Pancreas (tissue), 10 donors: ENCODE measurements around the gene GPR39. TPM values are rescaled to one million over a fixed set of nuclear protein-coding genes. Genes with fewer than 3 reads are reported as not detected.

Experiments used
- ATAC-seq, 4 donors: fragments of 200-7000 bp; cut with Tn5 transposase; one replicate each; pipeline versions ENCODE4 v1.8.0 to v1.9.1; 2020; ENCODE audit warnings: mild to moderate bottlenecking in 4 of 4, moderate library complexity in 4 of 4
- DNase-seq, 6 donors: peaks; one replicate each; pipeline ENCODE4 v3.0.0-alpha.2; 2020
- FAIRE-seq: peaks from 2 replicates; lab custom pipeline; 2012; peaks lifted over from hg19 to GRCh38; lab: Jason Lieb, UNC
- H3K27ac ChIP-seq, 4 donors: fragments of 200-600 bp; sonication (generic); 1 replicate in 3 of 4; 2 replicates in 1 of 4; pipeline versions ENCODE4 v1.5.0 to v1.8.0; 2020
- H3K27me3 ChIP-seq, 4 donors: fragments of 200-600 bp; one replicate each; pipeline ENCODE4 v1.8.0; 2021
- H3K36me3 ChIP-seq, 3 donors: fragments of 200-600 bp; sonication (generic) in 1 of 3; one replicate each; pipeline versions ENCODE4 v1.5.0 to v1.8.0; 2020 to 2021
- H3K4me1 ChIP-seq, 3 donors: fragments of 200-600 bp; one replicate each; pipeline ENCODE4 v1.8.0; 2021
- H3K4me3 ChIP-seq, 4 donors: fragments of 200-600 bp; sonication (generic) in 2 of 4; one replicate each; pipeline versions ENCODE4 v1.5.0 to v1.8.0; 2020 to 2021
- H3K9me3 ChIP-seq, 4 donors: fragments of 200-600 bp; one replicate each; pipeline ENCODE4 v1.8.0; 2021
- WGBS, 2 donors: extraction: QIAGEN DNeasy Blood & Tissue Kit; methylation state at CpG; one replicate each; pipeline ENCODE4 v1.1.7; 2013; 5-methylcytosine and 5-hydroxymethylcytosine counted together
- intact Hi-C, 3 donors: fragments of 100-400 bp; cut with DNase I; formaldehyde crosslinking; loops; one replicate each; pipeline versions ENCODE4 v1.11.1 to v1.14.2; 2022
- polyA plus RNA-seq, 2 donors: library from polyadenylated mRNA; stranded (reverse); fragments of 200-250 nt; gene quantifications; one replicate each; pipeline ENCODE4 v1.2.3, GENCODE V29; 2013
- total RNA-seq, 6 donors: library from RNA; stranded (reverse); fragmentation: NEBNext Ultra II Directional in 4 of 6; extraction: Animal tissue kit (Norgen Biotek cat#: 25700) in 4 of 6; gene quantifications; one replicate each; pipeline versions ENCODE4 v1.2.1 to v1.2.4, GENCODE V29; 2021 to 2023
- TF ChIP-seq, protein P1 (sequence below), 4 donors: fragments of 200-600 bp; sonication (generic) in 3 of 4; IDR thresholded peaks; one replicate each; pipeline versions ENCODE4 v1.5.0 to v1.8.0; 2021; ENCODE audit warnings: antibody characterized with exemption in 4 of 4
- donor health status: healthy with polysubstance abuse.
- donor health status: DM: no; HTN: no; CAD: no; lungs with moderate emphysema.
- donor health status: DM: no; HTN: no; CAD: no.
- donor health status: control.
- donor health status: control.
- donor health status: Bipolar disorder and iron deficiency.
- donor health status: DM: yes; HTN: yes; CAD: no.
- donor health status: DM: no; HTN: no; CAD: no.
- donor health status: DM: no; HTN: no; CAD: no.
- donor health status: DM: yes; HTN: yes; CAD: no.

Gene GPR39
- total and polyA plus RNA-seq, 8 donors: 2.3 to 8.1 (median 3.9) TPM

DNA sequence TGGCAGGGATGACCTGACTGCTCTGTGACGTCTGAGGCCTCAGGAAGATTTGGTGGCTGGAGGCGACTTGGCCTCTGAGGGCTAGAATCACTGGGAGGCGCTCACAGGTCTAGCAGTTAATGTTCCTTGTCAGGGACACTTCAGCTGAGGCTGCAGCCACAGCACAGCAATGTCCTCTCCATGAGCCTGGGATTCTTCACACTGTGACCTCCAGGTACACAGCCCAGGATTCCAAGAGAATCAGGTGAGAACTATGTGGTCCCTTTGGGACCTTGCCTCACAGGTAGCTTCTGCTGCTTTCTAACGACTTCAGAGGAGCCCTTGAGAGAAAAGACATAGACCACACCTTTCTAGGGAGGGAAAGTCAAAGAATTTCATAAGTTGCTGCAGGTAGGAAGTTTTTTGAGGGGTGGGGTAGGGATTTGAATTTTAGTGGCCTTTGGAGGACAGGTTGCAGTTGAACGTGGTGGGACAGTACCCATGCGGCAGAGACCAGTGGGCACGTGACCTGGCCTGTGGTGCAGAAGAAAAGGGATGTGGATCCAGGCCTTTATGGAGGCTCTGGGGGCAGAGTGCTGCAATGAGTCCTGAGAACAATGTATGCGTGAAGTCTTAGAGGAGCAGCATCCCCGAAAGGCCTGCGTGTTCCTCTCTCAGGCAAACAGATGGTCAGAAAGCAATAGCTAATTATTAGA, 167.2 kb downstream of the GPR39 start:
- H3K27me3 ChIP-seq: no peaks in the 10 kb centered on the region
- peaks cover 0 to 11% (median 4%) of the 10 kb centered on the region in 3 donors for H3K4me1 ChIP-seq
- no peak for ATAC-seq
- no peaks in the 10 kb centered on the region for H3K9me3 ChIP-seq
- no peak for DNase-seq
- TF ChIP-seq, protein P1, sequence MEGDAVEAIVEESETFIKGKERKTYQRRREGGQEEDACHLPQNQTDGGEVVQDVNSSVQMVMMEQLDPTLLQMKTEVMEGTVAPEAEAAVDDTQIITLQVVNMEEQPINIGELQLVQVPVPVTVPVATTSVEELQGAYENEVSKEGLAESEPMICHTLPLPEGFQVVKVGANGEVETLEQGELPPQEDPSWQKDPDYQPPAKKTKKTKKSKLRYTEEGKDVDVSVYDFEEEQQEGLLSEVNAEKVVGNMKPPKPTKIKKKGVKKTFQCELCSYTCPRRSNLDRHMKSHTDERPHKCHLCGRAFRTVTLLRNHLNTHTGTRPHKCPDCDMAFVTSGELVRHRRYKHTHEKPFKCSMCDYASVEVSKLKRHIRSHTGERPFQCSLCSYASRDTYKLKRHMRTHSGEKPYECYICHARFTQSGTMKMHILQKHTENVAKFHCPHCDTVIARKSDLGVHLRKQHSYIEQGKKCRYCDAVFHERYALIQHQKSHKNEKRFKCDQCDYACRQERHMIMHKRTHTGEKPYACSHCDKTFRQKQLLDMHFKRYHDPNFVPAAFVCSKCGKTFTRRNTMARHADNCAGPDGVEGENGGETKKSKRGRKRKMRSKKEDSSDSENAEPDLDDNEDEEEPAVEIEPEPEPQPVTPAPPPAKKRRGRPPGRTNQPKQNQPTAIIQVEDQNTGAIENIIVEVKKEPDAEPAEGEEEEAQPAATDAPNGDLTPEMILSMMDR (IDR thresholded peaks at IDR 0.05): no peak
- no peak for FAIRE-seq
- H3K4me3 ChIP-seq: no peak overlapping the region
- H3K36me3 ChIP-seq: no peaks in the 10 kb centered on the region
- 92% methylated on average over 10 of the region's 10 CpGs for WGBS, 2 donors
- intact Hi-C loops: no loop called here
- no peak overlapping the region for H3K27ac ChIP-seq

DNA sequence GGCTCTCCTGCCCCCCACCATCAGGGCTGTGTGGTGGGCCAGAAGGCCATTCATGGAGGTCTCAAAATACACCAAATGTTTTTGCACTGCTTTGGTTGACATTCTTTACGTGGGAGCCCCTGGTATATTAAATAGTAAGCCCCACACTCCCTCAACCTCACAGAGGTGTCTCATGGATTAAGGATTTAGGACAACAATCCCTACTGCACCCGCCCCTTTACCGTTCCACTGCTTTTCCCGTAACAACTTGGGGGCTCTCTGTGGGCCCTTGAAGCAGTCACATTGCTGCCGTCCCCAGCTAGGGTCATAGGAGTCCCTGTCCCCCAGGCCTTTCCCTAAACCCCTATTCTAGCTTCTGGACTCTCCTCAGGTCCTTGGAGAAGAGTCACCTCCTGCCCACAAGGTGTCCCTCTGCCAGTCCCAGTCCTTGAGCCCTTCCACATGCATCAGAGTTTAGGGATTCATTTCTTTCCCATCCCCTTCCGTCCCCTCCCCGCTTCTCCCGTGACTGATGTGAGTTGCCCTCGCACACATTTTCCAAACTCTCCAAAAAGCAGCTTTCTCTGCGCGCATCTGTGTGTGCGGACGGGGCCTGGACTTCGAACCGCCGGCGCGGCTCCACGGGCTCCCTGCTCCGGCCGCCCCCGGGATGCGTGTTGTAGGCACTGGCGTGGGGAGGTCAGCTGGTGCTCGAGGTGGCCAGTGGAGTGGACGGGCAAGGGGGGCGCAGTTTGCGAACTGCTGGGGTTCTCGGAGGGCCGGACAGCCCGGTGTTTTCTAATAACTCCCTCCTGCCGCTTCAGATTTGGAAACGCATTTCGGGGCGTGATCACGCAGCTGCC, 168.6 kb downstream of the GPR39 start:
- DNase-seq: peak in 1 of 6 donors; percentile 47
- TF ChIP-seq, protein P1 (IDR thresholded peaks at IDR 0.05): no peak
- no peaks in the 10 kb centered on the region for H3K9me3 ChIP-seq
- intact Hi-C loops: no loop called here
- H3K4me1 ChIP-seq: peaks cover 0 to 11% (median 4%) of the 10 kb centered on the region in 3 donors
- no peak overlapping the region for H3K27ac ChIP-seq
- H3K27me3 ChIP-seq: no peaks in the 10 kb centered on the region
- ATAC-seq: no peak
- no peaks in the 10 kb centered on the region for H3K36me3 ChIP-seq
- no peak for FAIRE-seq
- no peak overlapping the region for H3K4me3 ChIP-seq
- 96% methylated on average over 36 of the region's 36 CpGs for WGBS, 2 donors

DNA sequence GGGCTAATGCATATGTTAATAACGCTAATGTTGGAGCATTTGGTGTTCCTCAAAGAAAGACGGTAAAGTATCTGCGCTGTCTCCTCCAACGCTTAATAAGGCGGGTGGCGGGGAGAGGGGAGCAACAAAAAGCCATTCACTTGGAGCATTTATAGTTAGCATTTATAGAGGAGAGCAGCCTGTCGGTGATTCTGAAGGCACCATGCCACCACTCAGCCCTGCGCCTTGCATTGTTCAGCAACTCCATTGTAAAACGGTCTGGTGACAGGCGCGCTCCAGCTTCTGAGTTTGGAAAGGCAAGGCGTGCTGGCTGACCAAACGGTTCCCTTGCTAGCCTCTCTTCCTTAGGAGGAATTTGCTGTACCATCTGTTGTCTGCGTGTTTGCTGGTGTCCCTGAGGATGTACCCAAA, 169.5 kb downstream of the GPR39 start:
- DNase-seq: no peak
- peaks cover 0 to 11% (median 4%) of the 10 kb centered on the region in 3 donors for H3K4me1 ChIP-seq
- no peak for ATAC-seq
- FAIRE-seq: no peak
- intact Hi-C loops: no loop called here
- TF ChIP-seq, protein P1 (IDR thresholded peaks at IDR 0.05): no peak
- H3K9me3 ChIP-seq: no peaks in the 10 kb centered on the region
- H3K27me3 ChIP-seq: no peaks in the 10 kb centered on the region
- no peak overlapping the region for H3K27ac ChIP-seq
- H3K4me3 ChIP-seq: no peak overlapping the region
- no peaks in the 10 kb centered on the region for H3K36me3 ChIP-seq
- 93 to 94% methylated on average over 14 of the region's 14 CpGs for WGBS, 2 donors

DNA sequence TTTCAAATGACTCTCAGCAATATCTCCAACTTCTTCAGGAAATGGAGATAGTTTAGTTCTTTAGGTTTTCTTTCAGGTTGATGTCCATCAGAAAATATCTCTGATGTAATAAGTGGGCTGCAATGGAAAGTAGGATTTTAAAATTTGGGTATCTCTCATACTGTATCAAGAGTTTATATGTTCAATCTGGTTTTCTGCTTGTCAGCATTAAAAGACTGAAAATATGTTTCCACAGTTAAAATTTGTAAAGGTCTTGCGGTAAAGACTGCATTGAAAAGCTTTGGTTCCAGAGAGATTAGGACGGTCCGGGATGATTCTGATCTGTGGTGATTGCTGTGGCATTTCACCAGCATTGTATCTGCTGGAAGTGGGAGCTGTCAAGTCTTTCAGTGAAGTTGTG, 170.2 kb downstream of the GPR39 start:
- peaks cover 0 to 11% (median 4%) of the 10 kb centered on the region in 3 donors for H3K4me1 ChIP-seq
- no peak overlapping the region for H3K4me3 ChIP-seq
- no peak for FAIRE-seq
- 93 to 95% methylated on average over 3 of the region's 3 CpGs for WGBS, 2 donors
- H3K27me3 ChIP-seq: no peaks in the 10 kb centered on the region
- H3K9me3 ChIP-seq: no peaks in the 10 kb centered on the region
- TF ChIP-seq, protein P1 (IDR thresholded peaks at IDR 0.05): no peak
- no peaks in the 10 kb centered on the region for H3K36me3 ChIP-seq
- no peak for ATAC-seq
- H3K27ac ChIP-seq: no peak overlapping the region
- intact Hi-C loops: no loop called here
- DNase-seq: no peak
